H1 (cell line): ENCODE results near the gene PTPRD. TPM values are rescaled to one million over a fixed set of nuclear protein-coding genes. Genes with fewer than 3 reads are reported as not detected.

Experiments
- CTCF ChIA-PET: fragments of 300-600 bp; sonication (Branson Sonifier 250); formaldehyde crosslinking; loops from one replicate; lab custom pipeline; 2021; ENCODE audit not compliant: partially characterized antibody; lab: Charles Lee
- POLR2A ChIA-PET: fragments of 300-600 bp; sonication (Branson Sonifier 250); formaldehyde crosslinking; loops from one replicate; lab custom pipeline; 2021; ENCODE audit warnings: inconsistent platforms; ENCODE audit not compliant: partially characterized antibody; lab: Charles Lee
- DNase-seq, 2 experiments: peaks; one replicate each; pipeline versions ENCODE4 v3.0.0 to v3.0.0-alpha.2; 2010 to 2022; ENCODE audit warnings: low spot score in 2 of 2, low read depth in 1 of 2, mixed read lengths in 1 of 2
- FAIRE-seq: peaks from 2 replicates; lab custom pipeline; 2011; peaks lifted over from hg19 to GRCh38; lab: Jason Lieb, UNC
- H2AFZ ChIP-seq: 2 replicates; pipeline ENCODE4 v1.8.1; 2012; ENCODE audit warnings: low read length, inconsistent platforms
- H2AK5ac ChIP-seq: 2 replicates; pipeline ENCODE4 v1.6.1; 2013; ENCODE audit warnings: low read depth, low read length
- H2BK120ac ChIP-seq: replicated peaks from 2 replicates; pipeline ENCODE3; 2013; ENCODE audit warnings: low read depth, low read length, inconsistent platforms
- H2BK12ac ChIP-seq: 2 replicates; pipeline ENCODE4 v1.6.1; 2013; ENCODE audit warnings: low read depth, low read length
- H2BK15ac ChIP-seq: 2 replicates; pipeline ENCODE4 v1.6.1; 2013; ENCODE audit warnings: low read length
- H2BK20ac ChIP-seq: 2 replicates; pipeline ENCODE4 v1.6.1; 2013; ENCODE audit warnings: low read length
- H2BK5ac ChIP-seq: 2 replicates; pipeline ENCODE4 v1.6.1; 2013; ENCODE audit warnings: low read depth, low read length
- H3K14ac ChIP-seq: 2 replicates; pipeline ENCODE4 v1.6.1; 2013; ENCODE audit warnings: inconsistent platforms; ENCODE audit not compliant: insufficient read length
- H3K18ac ChIP-seq: 2 replicates; pipeline ENCODE4 v1.6.1; 2013; ENCODE audit warnings: low read length; ENCODE audit errors: extremely low read depth
- H3K23ac ChIP-seq: 2 replicates; pipeline ENCODE4 v1.6.1; 2013; ENCODE audit warnings: inconsistent platforms; ENCODE audit not compliant: insufficient read length
- H3K23me2 ChIP-seq: 2 replicates; pipeline ENCODE4 v1.6.1; 2013; ENCODE audit warnings: low read depth, low read length
- H3K27ac ChIP-seq: 2 replicates; pipeline ENCODE4 v1.6.1; 2011; ENCODE audit warnings: low read depth, low read length, inconsistent platforms
- H3K27me3 ChIP-seq, 4 experiments: replicated peaks in 1 of 4; 1 replicate in 1 of 4; 2 replicates in 3 of 4; pipeline versions ENCODE4 v1.6.1 to v1.8.1; 2011 to 2013; ENCODE audit warnings: low read length in 3 of 4, mild to moderate bottlenecking in 3 of 4, inconsistent platforms in 2 of 4, mixed read lengths in 2 of 4, moderate library complexity in 1 of 4; ENCODE audit not compliant: control insufficient read depth in 3 of 4, insufficient read depth in 3 of 4; ENCODE audit errors: extremely low read depth in 1 of 4
- H3K36me3 ChIP-seq, 4 experiments: 2 replicates each; pipeline versions ENCODE4 v1.6.1 to v1.8.1; 2011 to 2013; ENCODE audit warnings: mild to moderate bottlenecking in 4 of 4, low read length in 3 of 4, moderate library complexity in 2 of 4, control low read depth in 1 of 4, inconsistent platforms in 1 of 4; ENCODE audit not compliant: insufficient read depth in 4 of 4, control insufficient read depth in 2 of 4
- H3K4ac ChIP-seq: replicated peaks from 2 replicates; pipeline ENCODE3; 2013; ENCODE audit warnings: low read length, low read depth, mixed read lengths, inconsistent platforms; ENCODE audit not compliant: insufficient read length
- H3K4me1 ChIP-seq, 4 experiments: replicated peaks in 1 of 4; 1 replicate in 1 of 4; 2 replicates in 3 of 4; pipeline versions ENCODE4 v1.6.1 to v1.8.1; 2011 to 2013; ENCODE audit warnings: low read length in 3 of 4, inconsistent platforms in 2 of 4, mixed read lengths in 1 of 4; ENCODE audit not compliant: insufficient read depth in 4 of 4, control insufficient read depth in 3 of 4
- H3K4me2 ChIP-seq, 2 experiments: 2 replicates each; pipeline versions ENCODE4 v1.6.1 to v1.8.1; 2011 to 2013; ENCODE audit warnings: low read depth in 2 of 2, low read length in 2 of 2, control low read depth in 1 of 2, inconsistent platforms in 1 of 2, mild to moderate bottlenecking in 1 of 2; ENCODE audit not compliant: insufficient read depth in 1 of 2
- H3K4me3 ChIP-seq, 4 experiments: fragments of 200-600, 300-600 bp in 1 of 4; sonication (generic), shearing (Covaris generic), sonication (Bioruptor Twin) in 1 of 4; 2 replicates each; pipeline versions ENCODE4 v1.5.1 to v1.8.1; 2011 to 2016; ENCODE audit warnings: low read length in 4 of 4, low read depth in 3 of 4, control low read depth in 2 of 4, inconsistent platforms in 2 of 4, mild to moderate bottlenecking in 2 of 4, mixed read lengths in 1 of 4, moderate library complexity in 1 of 4; ENCODE audit not compliant: insufficient read depth in 2 of 4; ENCODE audit errors: extremely low read depth in 1 of 4
- H3K56ac ChIP-seq: replicated peaks from 2 replicates; pipeline ENCODE3; 2013; ENCODE audit warnings: low read depth, mild to moderate bottlenecking, mixed read lengths, low read length, inconsistent platforms; ENCODE audit not compliant: insufficient read length
- H3K79me1 ChIP-seq: 2 replicates; pipeline ENCODE4 v1.6.1; 2013; ENCODE audit warnings: low read depth, low read length, control low read depth
- H3K79me2 ChIP-seq, 2 experiments: 2 replicates each; pipeline versions ENCODE4 v1.6.1 to v1.8.1; 2012 to 2013; ENCODE audit warnings: low read length in 2 of 2, mild to moderate bottlenecking in 2 of 2, inconsistent platforms in 1 of 2; ENCODE audit not compliant: insufficient read depth in 2 of 2, control insufficient read depth in 1 of 2
- H3K9ac ChIP-seq, 4 experiments: replicated peaks in 1 of 4; 1 replicate in 1 of 4; 2 replicates in 3 of 4; pipeline versions ENCODE4 v1.6.1 to v1.8.1; 2011 to 2013; ENCODE audit warnings: low read depth in 3 of 4, low read length in 3 of 4, control low read depth in 2 of 4, mild to moderate bottlenecking in 2 of 4, moderate library complexity in 2 of 4, inconsistent platforms in 1 of 4; ENCODE audit errors: extremely low read depth in 1 of 4
- H3K9me3 ChIP-seq, 2 experiments: 2 replicates each; pipeline versions ENCODE4 v1.6.1 to v1.8.1; 2012 to 2013; ENCODE audit warnings: mild to moderate bottlenecking in 2 of 2, moderate library complexity in 2 of 2, control low read depth in 1 of 2, inconsistent platforms in 1 of 2, low read depth in 1 of 2, low read length in 1 of 2, mixed read lengths in 1 of 2; ENCODE audit not compliant: insufficient read depth in 2 of 2
- H4K20me1 ChIP-seq, 2 experiments: replicated peaks in 1 of 2; 2 replicates each; pipeline versions ENCODE3 to v1.8.1; 2011 to 2013; ENCODE audit warnings: inconsistent platforms in 2 of 2, low read length in 2 of 2, mild to moderate bottlenecking in 1 of 2; ENCODE audit not compliant: insufficient read depth in 2 of 2, control insufficient read depth in 1 of 2
- H4K5ac ChIP-seq: 2 replicates; pipeline ENCODE4 v1.6.1; 2013; ENCODE audit warnings: low read length, low read depth, mixed read lengths, inconsistent platforms; ENCODE audit not compliant: insufficient read length
- H4K8ac ChIP-seq: 2 replicates; pipeline ENCODE4 v1.8.0; 2013; ENCODE audit warnings: mild to moderate bottlenecking, moderate library complexity, low read length, inconsistent platforms; ENCODE audit not compliant: insufficient read depth; ENCODE audit errors: extremely low read depth
- H4K91ac ChIP-seq: replicated peaks from 2 replicates; pipeline ENCODE3; 2013; ENCODE audit warnings: low read length, mixed read lengths, inconsistent platforms; ENCODE audit not compliant: insufficient read length
- CBX8 ChIP-seq: fragments of 300-800, 300-1000 bp; sonication (generic); IDR thresholded peaks from 2 replicates; pipeline ENCODE4 v1.7.1; 2016; ENCODE audit warnings: low read depth, low read length, borderline replicate concordance
- EZH2 ChIP-seq: fragments of 200-600 bp; sonication (generic); IDR thresholded peaks from 2 replicates; pipeline ENCODE4 v1.7.1; 2012; ENCODE audit warnings: low read depth, mild to moderate bottlenecking, moderate library complexity, low read length, inconsistent platforms; ENCODE audit not compliant: severe bottlenecking
- HDAC6 ChIP-seq: IDR thresholded peaks from one replicate; pipeline ENCODE4 v1.7.1; 2012; ENCODE audit warnings: low read depth, mild to moderate bottlenecking, inconsistent platforms, low read length, moderate library complexity
- RAD21 ChIP-seq, 2 experiments: IDR thresholded peaks in 1 of 2; conservative IDR thresholded peaks in 1 of 2; 2 replicates each; pipeline ENCODE4 v1.6.1; 2011; ENCODE audit warnings: low read depth in 2 of 2, low read length in 2 of 2, improper control_type of control experiment in 1 of 2, inconsistent platforms in 1 of 2, mild to moderate bottlenecking in 1 of 2, moderate library complexity in 1 of 2
- RBBP5 ChIP-seq: IDR thresholded peaks from 2 replicates; pipeline ENCODE4 v1.7.1; 2012; ENCODE audit warnings: low read depth, mild to moderate bottlenecking, inconsistent platforms, low read length, moderate library complexity, borderline replicate concordance
- TCF12 ChIP-seq: IDR thresholded peaks from 2 replicates; pipeline ENCODE4 v1.6.1; 2011; ENCODE audit warnings: low read depth, mild to moderate bottlenecking, low read length
- WGBS, 2 experiments: shearing (Covaris generic) in 1 of 2; methylation state at CpG; one replicate each; pipeline versions ENCODE4 v1.1.6 to v1.1.7; 2013 to 2015; ENCODE audit warnings: low lambda C conversion rate in 2 of 2, mixed read lengths in 2 of 2, inconsistent platforms in 1 of 2, low coverage in 1 of 2, missing lambda C conversion rate in 1 of 2; ENCODE audit not compliant: insufficient replicate concordance in 2 of 2, insufficient coverage in 1 of 2, insufficient read length in 1 of 2; ENCODE audit errors: extremely low coverage in 1 of 2, missing lambda C conversion rate in 1 of 2; 5-methylcytosine and 5-hydroxymethylcytosine counted together
- polyA plus RNA-seq, 7 experiments: library from polyadenylated mRNA; depleted of rRNA in 3 of 7; stranded (reverse) in 5 of 7; unstranded in 2 of 7; fragments of >200 nt in 5 of 7; fragments of 200-250 nt in 2 of 7; gene quantifications; 1 replicate in 5 of 7; 2 replicates in 1 of 7; 4 replicates in 1 of 7; pipeline versions ENCODE4 v1.2.1 to v1.2.3, GENCODE V29; 2011 to 2013; ENCODE audit warnings: missing spikeins in 2 of 7, mixed read lengths in 2 of 7
- total RNA-seq: library from RNA; stranded (reverse); fragmentation: NEBNext Ultra II Directional; extraction: Animal tissue kit (Norgen Biotek cat#: 25700); gene quantifications from 2 replicates; pipeline ENCODE4 v1.2.1, GENCODE V29; 2021

Gene PTPRD
- total and polyA plus RNA-seq, 2 of the 8 experiments (the other 6 are each of a cell fraction or from before 2014, with no cell fraction given), result 17.2 to 77.0 TPM

DNA sequence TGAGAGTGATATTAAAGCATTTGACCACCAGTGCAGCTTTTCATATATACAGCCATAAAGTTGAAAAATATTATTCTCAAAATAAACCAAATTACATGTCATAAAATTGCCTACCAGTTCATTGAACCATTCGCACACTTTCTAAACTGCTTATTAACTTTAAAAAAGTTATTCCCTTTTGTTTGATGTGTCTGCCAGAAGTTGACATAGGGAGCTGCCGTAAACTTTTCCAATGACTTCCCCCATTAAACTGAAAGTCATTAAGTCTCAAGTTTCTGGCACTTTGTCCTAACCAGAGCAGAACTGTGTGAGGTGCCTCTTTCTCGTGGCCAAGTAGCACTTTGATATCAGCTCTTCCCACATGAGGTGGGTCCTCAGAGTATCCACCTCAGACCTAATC, 2231.2 kb downstream of the PTPRD start:
- H3K79me1 ChIP-seq, result no peaks in the 10 kb centered on the region
- CTCF ChIA-PET, result no interaction called here

More for the DNA sequence above, 2231.2 kb downstream of the PTPRD start:
- no peak for DNase-seq
- Histone ChIP-seq H2BK5ac (no peak overlapping the region), H3K4me1 (no peaks in the 10 kb centered on the region), H3K4me2 (no peak overlapping the region), H2BK20ac (no peak overlapping the region), H3K36me3 (no peaks in the 10 kb centered on the region), H3K23me2 (no peaks in the 10 kb centered on the region), H4K8ac (no peak overlapping the region), H4K91ac (no peak overlapping the region), H3K56ac (no peak overlapping the region), H4K5ac (no peak overlapping the region), H3K4ac (no peak overlapping the region), H3K14ac (no peak overlapping the region), H2BK12ac (no peak overlapping the region)
- 93% methylated on average over 3 of the region's 3 CpGs; no CpG with 5 or more reads in 1 of the 2 experiments for WGBS, 2 experiments
- TF ChIP-seq EZH2 (no peak), CBX8 (no peak), RAD21 (IDR thresholded peaks at IDR 0.05 in 1 of 2, conservative IDR thresholded peaks at IDR 0.05 in 1 of 2; ENCODE audit: low read depth in 2 of 2, low read length in 2 of 2) (no peak), TCF12 (no peak), RBBP5 (no peak), HDAC6 (no peak)
- TF ChIP-seq, all 59 proteins: peak for 0
- H3K4me3 ChIP-seq, result no peak overlapping the region
- H3K23ac ChIP-seq, result no peak overlapping the region
- no peak overlapping the region for H2AFZ ChIP-seq
- H3K27me3 ChIP-seq, result no peaks in the 10 kb centered on the region
- no peak for FAIRE-seq
- H2BK120ac ChIP-seq, result no peak overlapping the region
- H2AK5ac ChIP-seq, result no peak overlapping the region
- H2BK15ac ChIP-seq, result no peak overlapping the region
- no peak overlapping the region for H3K9ac ChIP-seq
- H3K9me3 ChIP-seq, result no peaks in the 10 kb centered on the region
- no peaks in the 10 kb centered on the region for H4K20me1 ChIP-seq
- no peak overlapping the region for H3K27ac ChIP-seq
- H3K18ac ChIP-seq, result no peak overlapping the region
- POLR2A ChIA-PET, result no interaction called here
- H3K79me2 ChIP-seq, result no peaks in the 10 kb centered on the region
